Measurements from ENCODE around the gene NBPF1. TPM values are rescaled to one million over a fixed set of nuclear protein-coding genes. Genes with fewer than 3 reads are reported as not detected.
"Not testable (repeated sequence)": the region's sequence is repeated elsewhere in the genome, so short reads cannot be mapped to it uniquely, and the experiment has no call there.

The NBPF1 gene
- total RNA-seq, 1 experiment from 2014 or later = 24.9 TPM

DNA sequence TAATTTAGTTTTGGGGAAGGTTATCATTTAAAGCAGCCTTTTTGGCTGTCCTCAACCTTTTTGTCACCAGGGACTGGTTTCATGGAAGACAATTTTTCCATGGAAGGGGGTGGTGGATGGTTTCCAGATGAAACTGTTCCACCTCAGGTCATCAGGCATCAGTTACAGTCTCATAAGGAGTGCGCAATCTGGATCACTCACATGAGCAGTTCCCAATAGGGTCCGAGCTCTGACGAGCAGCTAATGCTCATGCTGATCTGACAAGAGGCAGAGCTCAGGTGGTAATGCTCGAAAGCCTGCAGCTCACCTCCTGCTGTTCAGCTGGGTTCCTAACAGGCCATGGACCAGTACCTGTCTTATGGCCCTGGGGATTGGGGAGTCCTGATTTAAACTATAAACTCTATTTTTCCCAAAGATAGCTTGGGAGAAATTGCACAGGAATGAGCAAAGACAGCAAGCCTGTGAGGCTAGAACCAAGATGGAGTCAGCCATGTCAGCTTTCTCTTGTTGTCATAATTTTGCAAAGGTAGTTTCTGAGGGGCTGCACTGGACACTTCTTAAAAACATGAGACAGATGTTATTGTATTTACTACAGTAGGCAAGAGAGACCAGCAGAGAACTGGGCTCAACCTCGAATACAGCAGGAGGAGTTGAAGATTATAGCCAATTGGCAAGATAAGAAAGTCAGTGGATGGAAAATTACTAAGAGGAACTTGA lies 96.5 kb downstream of the NBPF1 start:
- not testable (repeated sequence) for DNase-seq (ENCODE audit: low read depth)

DNA sequence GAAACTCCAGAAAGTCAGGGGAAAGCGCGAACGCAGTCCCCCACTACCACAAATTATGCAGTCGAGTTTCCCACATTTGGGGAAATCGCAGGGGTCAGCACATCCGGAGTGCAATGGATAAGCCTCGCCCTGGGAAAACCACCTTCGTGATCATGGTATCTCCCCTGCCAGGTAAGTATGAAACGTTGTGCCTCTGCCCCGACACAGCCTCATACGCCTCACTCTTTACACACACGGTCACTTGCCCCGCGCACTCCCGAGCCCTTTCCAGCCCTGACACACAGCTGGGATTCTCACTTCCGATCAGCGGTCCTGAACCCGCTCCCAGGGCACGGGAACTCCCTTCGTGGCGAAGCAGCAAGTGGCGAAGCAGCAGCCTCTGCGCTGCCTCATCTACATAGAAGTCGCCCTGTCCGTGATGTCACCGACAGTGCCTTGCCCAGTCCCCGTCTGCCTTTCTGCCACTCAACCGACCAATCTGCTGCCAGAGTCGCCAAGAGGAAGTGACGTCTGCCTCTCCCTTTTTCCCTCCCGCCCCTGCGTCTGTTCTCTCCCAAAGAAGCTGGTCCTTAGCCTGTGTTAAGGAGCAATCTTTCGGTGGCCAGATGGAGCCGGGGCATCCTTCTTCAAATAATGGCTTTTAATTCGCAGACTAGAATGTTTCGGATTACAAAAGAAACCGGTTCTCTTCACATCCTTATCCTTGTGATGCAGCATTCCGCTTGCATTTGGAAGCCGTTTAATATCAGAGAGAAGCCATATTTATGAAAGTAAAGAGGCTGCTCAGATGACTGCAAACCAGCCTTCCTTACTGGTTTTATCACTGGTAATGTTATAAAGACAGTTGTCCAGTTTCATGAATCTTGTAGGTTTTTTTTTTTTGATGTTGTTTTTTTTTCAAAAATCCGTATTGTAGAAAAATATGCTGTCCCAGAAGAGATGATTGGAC lies 99.0 kb downstream of the NBPF1 start, which contains the start of gene RNU1-1:
RNU1-1 (minus strand) TSS at position 179 of the 949 bp plus-strand sequence.
- DNase-seq (ENCODE audit: low read depth) = peak; percentile 85

DNA sequence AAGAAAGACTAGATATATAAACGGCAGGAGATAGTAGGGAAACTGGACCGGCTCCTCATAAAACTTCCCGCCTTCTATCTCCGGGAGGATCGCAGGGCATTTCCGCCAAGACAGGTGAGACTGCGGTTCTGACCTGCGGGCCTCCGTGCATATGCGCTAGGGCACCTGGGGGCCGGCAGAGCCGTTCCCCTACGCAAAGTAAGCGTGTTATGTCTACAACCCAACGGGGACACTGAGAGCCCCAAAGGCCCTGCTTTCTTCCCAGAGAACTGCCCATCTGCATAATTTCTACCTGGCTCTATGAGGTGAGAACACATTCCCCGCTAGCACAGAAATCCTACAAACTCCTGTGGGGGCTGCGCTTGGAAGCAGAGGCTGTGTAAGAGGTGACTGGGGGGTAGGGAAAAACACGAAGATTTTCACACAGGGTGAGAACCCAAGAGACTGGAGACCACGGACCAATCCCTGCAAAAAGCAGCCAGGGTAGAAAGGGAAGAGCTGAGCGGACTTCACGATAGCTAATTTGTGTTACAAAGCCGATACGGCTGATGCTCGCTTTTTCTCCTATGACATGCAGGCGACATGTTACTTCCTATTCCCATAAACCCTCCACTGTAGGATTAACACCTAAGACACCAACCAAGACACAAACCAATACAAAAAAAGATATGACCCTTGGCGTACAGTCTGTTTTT lies 99.8 kb downstream of the NBPF1 start:
- DNase-seq (ENCODE audit: low read depth) = peak; percentile 99

DNA sequence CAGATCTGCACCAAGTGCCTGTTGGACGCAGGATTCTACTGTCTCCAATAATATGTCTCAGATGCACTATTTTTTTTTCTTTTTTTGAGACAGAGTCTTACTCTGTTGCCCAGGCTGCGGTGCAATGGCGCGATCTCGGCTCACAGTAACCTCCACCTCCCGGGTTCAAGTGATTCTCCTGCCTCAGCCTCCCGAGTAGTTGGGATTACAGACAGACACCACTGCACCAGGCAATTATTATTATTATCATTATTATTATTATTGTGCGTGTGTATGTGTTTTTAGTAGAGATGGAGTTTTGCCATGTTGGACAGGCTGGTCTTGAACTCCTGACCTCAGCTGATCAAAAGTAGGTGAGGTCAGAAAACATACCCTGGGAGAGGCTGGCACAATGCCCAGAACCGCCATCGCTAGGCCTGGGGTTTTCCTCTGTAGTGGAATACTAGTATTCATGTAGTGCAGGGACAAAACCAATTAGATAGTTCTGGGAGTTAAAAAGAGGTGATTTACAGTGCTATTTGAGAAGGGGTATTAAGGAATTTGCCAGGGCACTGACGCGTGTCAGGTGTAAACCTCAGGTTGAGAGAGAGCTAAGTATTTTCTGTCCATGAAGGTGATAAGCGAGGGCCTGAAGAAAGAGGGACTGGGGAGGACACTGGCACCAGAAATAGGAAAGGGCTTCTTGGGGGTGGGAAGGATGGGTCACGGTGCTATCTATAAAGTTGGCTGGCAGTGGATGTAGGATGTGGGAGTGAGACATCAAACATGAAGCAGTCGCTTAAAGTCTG lies 100.5 kb downstream of the NBPF1 start:
- DNase-seq (ENCODE audit: low read depth) = not testable (repeated sequence)

Other genes starting within 250 kb of the NBPF1 start
- gene SZRD1, start 246.3 kb downstream of the NBPF1 start, total RNA-seq (2014; rRNA removed) = 118 and 123 TPM in 2 replicates
- not detected in 2 replicates for gene SPATA21, start 176.1 kb downstream of the NBPF1 start, total RNA-seq (2014; rRNA removed)
- 51.9 and 52.4 TPM in 2 replicates for gene NECAP2, start 172.8 kb downstream of the NBPF1 start, total RNA-seq (2014; rRNA removed)
- gene RNU1-1, start 99.3 kb downstream of the NBPF1 start, total RNA-seq (2014; rRNA removed) = under 0.01 TPM in 1 of 2 replicates, not detected in the other
- gene RNU1-3, start 53.4 kb upstream of the NBPF1 start, total RNA-seq (2014; rRNA removed) = under 0.01 TPM in 1 of 2 replicates, not detected in the other
- gene RNU1-4, start 127.0 kb upstream of the NBPF1 start, total RNA-seq (2014; rRNA removed) = under 0.01 TPM in 1 of 2 replicates, not detected in the other

All from LHCN-M2 (cell line).